ENCODE data around the gene DNAH7. TPM values are rescaled to one million over a fixed set of nuclear protein-coding genes. Genes with fewer than 3 reads are reported as not detected.

DNAH7 gene
- total RNA-seq, 1 experiment from 2014 or later = 0.09 TPM

DNA sequence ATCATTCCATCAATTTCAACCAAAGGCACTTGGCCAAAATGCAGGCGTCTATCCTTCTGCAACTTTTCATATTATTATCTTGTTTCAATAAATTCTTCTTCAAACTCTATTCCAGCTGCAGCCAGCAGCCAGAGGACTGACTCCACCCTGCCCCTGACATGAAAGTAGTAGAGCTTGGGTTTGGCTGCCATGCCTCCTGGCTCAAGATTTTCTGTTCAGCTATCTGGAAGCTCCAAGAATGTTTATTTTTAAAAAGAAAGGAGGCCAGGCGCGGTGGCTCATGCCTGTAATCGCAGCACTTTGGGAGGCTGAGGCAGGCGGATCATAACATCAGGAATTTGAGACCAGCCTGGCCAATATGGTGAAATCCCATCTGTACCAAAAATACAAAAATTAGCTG is 4.9 kb downstream of the DNAH7 start:
- H3K4ac ChIP-seq (ENCODE audit: low read depth, low read length) = no peak overlapping the region
- H3K4me1 Mint-ChIP-seq = peaks cover 15 to 20% of the 10 kb centered on the region in 2 experiments
- TF ChIP-seq, protein P1, sequence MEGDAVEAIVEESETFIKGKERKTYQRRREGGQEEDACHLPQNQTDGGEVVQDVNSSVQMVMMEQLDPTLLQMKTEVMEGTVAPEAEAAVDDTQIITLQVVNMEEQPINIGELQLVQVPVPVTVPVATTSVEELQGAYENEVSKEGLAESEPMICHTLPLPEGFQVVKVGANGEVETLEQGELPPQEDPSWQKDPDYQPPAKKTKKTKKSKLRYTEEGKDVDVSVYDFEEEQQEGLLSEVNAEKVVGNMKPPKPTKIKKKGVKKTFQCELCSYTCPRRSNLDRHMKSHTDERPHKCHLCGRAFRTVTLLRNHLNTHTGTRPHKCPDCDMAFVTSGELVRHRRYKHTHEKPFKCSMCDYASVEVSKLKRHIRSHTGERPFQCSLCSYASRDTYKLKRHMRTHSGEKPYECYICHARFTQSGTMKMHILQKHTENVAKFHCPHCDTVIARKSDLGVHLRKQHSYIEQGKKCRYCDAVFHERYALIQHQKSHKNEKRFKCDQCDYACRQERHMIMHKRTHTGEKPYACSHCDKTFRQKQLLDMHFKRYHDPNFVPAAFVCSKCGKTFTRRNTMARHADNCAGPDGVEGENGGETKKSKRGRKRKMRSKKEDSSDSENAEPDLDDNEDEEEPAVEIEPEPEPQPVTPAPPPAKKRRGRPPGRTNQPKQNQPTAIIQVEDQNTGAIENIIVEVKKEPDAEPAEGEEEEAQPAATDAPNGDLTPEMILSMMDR (conservative IDR thresholded peaks at IDR 0.05) = no peak
- H2BK12ac ChIP-seq (ENCODE audit: insufficient read length, low read depth, low read length) = no peak overlapping the region
- H4K8ac ChIP-seq (replicated peaks; ENCODE audit: insufficient read length, low read depth, low read length) = no peak overlapping the region
- H3K4me1 ChIP-seq (ENCODE audit: insufficient read depth, low read length) = peaks cover 5% of the 10 kb centered on the region; the same call in 1 of the 2 replicates
- H3K56ac ChIP-seq (ENCODE audit: insufficient read length, low read depth, low read length) = no peak overlapping the region
- no peaks in the 10 kb centered on the region for H3K79me2 ChIP-seq (ENCODE audit: insufficient read depth, low read length)
- no peaks in the 10 kb centered on the region for H3K9me3 Mint-ChIP-seq
- H2BK120ac ChIP-seq (ENCODE audit: low read depth, low read length, poor library complexity, severe bottlenecking) = no peak overlapping the region
- H3K36me3 Mint-ChIP-seq (ENCODE audit: insufficient read depth in 1 of 3, low read depth in 3 of 3) = no peaks in the 10 kb centered on the region
- H3K23ac ChIP-seq (ENCODE audit: insufficient read length, low read depth, low read length) = no peak overlapping the region
- H3K14ac ChIP-seq (ENCODE audit: insufficient read depth, low read length) = no peak overlapping the region
- H3T11ph ChIP-seq (ENCODE audit: low read length) = no peak overlapping the region
- H2BK5ac ChIP-seq (ENCODE audit: insufficient read length, low read length) = no peak overlapping the region
- no peak overlapping the region for H2AK5ac ChIP-seq (ENCODE audit: insufficient read length, low read length)
- H3K4me3 Mint-ChIP-seq = no peak overlapping the region
- peaks cover 6% of the 10 kb centered on the region for H3K23me2 ChIP-seq (ENCODE audit: insufficient read length, low read depth, low read length, poor library complexity, severe bottlenecking)
- no CpG with 5 or more reads among the region's 5 CpGs for WGBS (ENCODE audit: extremely low coverage, insufficient read length, low lambda C conversion rate)
- H2BK15ac ChIP-seq (ENCODE audit: low read depth, low read length) = no peak overlapping the region
- no peak overlapping the region for H3K4me2 ChIP-seq (ENCODE audit: insufficient read depth, insufficient read length, low read length)
- H3K27ac Mint-ChIP-seq = no peak overlapping the region
- no peaks in the 10 kb centered on the region for H3K79me1 ChIP-seq (ENCODE audit: insufficient read depth, low read depth, low read length, poor library complexity, severe bottlenecking)
- no peak overlapping the region for H3K27ac ChIP-seq (ENCODE audit: insufficient read length, low read depth, low read length)
- no peak overlapping the region for H4K5ac ChIP-seq (ENCODE audit: insufficient read length, low read depth, low read length)
- H2AFZ ChIP-seq (ENCODE audit: low read length) = no peak overlapping the region
- no peaks in the 10 kb centered on the region for H3K27me3 ChIP-seq (ENCODE audit: insufficient read depth, low read length)
- H2BK20ac ChIP-seq (ENCODE audit: low read depth, low read length, poor library complexity, severe bottlenecking) = no peak overlapping the region
- H3K27me3 Mint-ChIP-seq (ENCODE audit: low read depth) = peaks cover 1% of the 10 kb centered on the region; the same call in 1 of the 2 replicates
- no peak overlapping the region for H3K18ac ChIP-seq (ENCODE audit: insufficient read length, low read depth, low read length)
- H4K20me1 ChIP-seq (ENCODE audit: control insufficient read depth, insufficient read depth, insufficient read length) = no peaks in the 10 kb centered on the region
- H3K9me3 ChIP-seq (ENCODE audit: control insufficient read depth, low read depth, low read length) = no peaks in the 10 kb centered on the region
- H4K91ac ChIP-seq (ENCODE audit: insufficient read length, low read depth, low read length) = no peak overlapping the region
- no peak for DNase-seq
- H3K9ac ChIP-seq (ENCODE audit: extremely low read depth, insufficient read length, low read length) = no peak overlapping the region

Data from H9 (cell line).